Liver (tissue), 9 donors: Measurements from ENCODE around the gene FBXO24. TPM values are rescaled to one million over a fixed set of nuclear protein-coding genes. Genes with fewer than 3 reads are reported as not detected.

Experiments
- DNase-seq: peaks from one replicate; pipeline ENCODE4 v3.0.0-alpha.2; 2017; ENCODE audit warnings: low spot score
- H3K27ac ChIP-seq, 2 donors: one replicate each; pipeline ENCODE4 v1.7.0; 2013; ENCODE audit warnings: inconsistent platforms in 2 of 2, low read length in 2 of 2, control low read depth in 1 of 2, low read depth in 1 of 2, mild to moderate bottlenecking in 1 of 2
- H3K27me3 ChIP-seq, 4 donors: one replicate each; pipeline versions ENCODE4 v1.6.1 to v1.7.0; 2013; ENCODE audit warnings: low read length in 3 of 4, inconsistent platforms in 1 of 4, mild to moderate bottlenecking in 1 of 4, moderate library complexity in 1 of 4; ENCODE audit not compliant: control insufficient read depth in 4 of 4, insufficient read depth in 4 of 4
- H3K36me3 ChIP-seq, 4 donors: one replicate each; pipeline versions ENCODE4 v1.6.1 to v1.7.0; 2013; ENCODE audit warnings: low read length in 3 of 4, mild to moderate bottlenecking in 3 of 4, low read depth in 1 of 4, moderate library complexity in 1 of 4; ENCODE audit not compliant: control insufficient read depth in 4 of 4, insufficient read depth in 3 of 4
- H3K4me1 ChIP-seq, 4 donors: one replicate each; pipeline versions ENCODE4 v1.6.1 to v1.7.0; 2013; ENCODE audit warnings: low read length in 3 of 4, mild to moderate bottlenecking in 3 of 4, moderate library complexity in 1 of 4; ENCODE audit not compliant: control insufficient read depth in 4 of 4, insufficient read depth in 4 of 4
- H3K4me3 ChIP-seq, 3 donors: one replicate each; pipeline versions ENCODE4 v1.6.1 to v1.7.0; 2013; ENCODE audit warnings: low read length in 3 of 3, control low read depth in 1 of 3, low read depth in 1 of 3, mild to moderate bottlenecking in 1 of 3
- H3K9ac ChIP-seq, 2 donors: one replicate each; pipeline ENCODE4 v1.7.0; 2013; ENCODE audit warnings: low read length in 2 of 2, mild to moderate bottlenecking in 2 of 2, moderate library complexity in 2 of 2, control low read depth in 1 of 2, low read depth in 1 of 2
- H3K9me3 ChIP-seq, 4 donors: one replicate each; pipeline versions ENCODE4 v1.6.1 to v1.7.0; 2013; ENCODE audit warnings: low read length in 3 of 4; ENCODE audit not compliant: control insufficient read depth in 4 of 4
- CTCF ChIP-seq: fragments of 150-350 bp; IDR thresholded peaks from 2 replicates; pipeline ENCODE4 v1.5.1; 2017; ENCODE audit warnings: improper control_type of control experiment, low read depth, low read length; ENCODE audit not compliant: missing input control
- EGR1 ChIP-seq, 2 donors: IDR thresholded peaks; 2 replicates each; pipeline ENCODE4 v1.6.1; 2016 to 2018; ENCODE audit warnings: antibody characterized with exemption in 2 of 2, low read depth in 2 of 2
- FOXA1 ChIP-seq: IDR thresholded peaks from 2 replicates; pipeline ENCODE4 v1.6.1; 2016; ENCODE audit warnings: antibody characterized with exemption
- FOXA2 ChIP-seq: IDR thresholded peaks from 2 replicates; pipeline ENCODE4 v1.6.1; 2016; ENCODE audit warnings: antibody characterized with exemption
- GABPA ChIP-seq, 2 donors: IDR thresholded peaks in 1 of 2; conservative IDR thresholded peaks in 1 of 2; 2 replicates each; pipeline ENCODE4 v1.6.1; 2016; ENCODE audit warnings: antibody characterized with exemption in 2 of 2, mild to moderate bottlenecking in 1 of 2, moderate library complexity in 1 of 2
- HNF4A ChIP-seq, 2 donors: conservative IDR thresholded peaks; 2 replicates each; pipeline ENCODE4 v1.6.1; 2016; ENCODE audit warnings: antibody characterized with exemption in 2 of 2, mild to moderate bottlenecking in 2 of 2
- HNF4G ChIP-seq: IDR thresholded peaks from 2 replicates; pipeline ENCODE4 v1.6.1; 2016; ENCODE audit warnings: antibody characterized with exemption
- JUND ChIP-seq, 2 donors: IDR thresholded peaks; 2 replicates each; pipeline ENCODE4 v1.6.1; 2016; ENCODE audit warnings: antibody characterized with exemption in 2 of 2
- MAX ChIP-seq: IDR thresholded peaks from 2 replicates; pipeline ENCODE4 v1.6.1; 2016; ENCODE audit warnings: antibody characterized with exemption
- NR2F2 ChIP-seq: IDR thresholded peaks from 2 replicates; pipeline ENCODE4 v1.6.1; 2016; ENCODE audit warnings: antibody characterized with exemption
- RAD21 ChIP-seq, 2 donors: IDR thresholded peaks; 2 replicates each; pipeline ENCODE4 v1.6.1; 2016; ENCODE audit warnings: antibody characterized with exemption in 2 of 2, mild to moderate bottlenecking in 2 of 2
- RXRA ChIP-seq, 2 donors: IDR thresholded peaks; 2 replicates each; pipeline ENCODE4 v1.6.1; 2017 to 2018; ENCODE audit warnings: antibody characterized with exemption in 2 of 2, mild to moderate bottlenecking in 1 of 2
- SP1 ChIP-seq: IDR thresholded peaks from 2 replicates; pipeline ENCODE4 v1.6.1; 2018; ENCODE audit warnings: antibody characterized with exemption, mild to moderate bottlenecking
- TAF1 ChIP-seq: conservative IDR thresholded peaks from 2 replicates; pipeline ENCODE4 v1.6.1; 2016; ENCODE audit warnings: antibody characterized with exemption, mild to moderate bottlenecking
- YY1 ChIP-seq: IDR thresholded peaks from 2 replicates; pipeline ENCODE4 v1.6.1; 2016; ENCODE audit warnings: antibody characterized with exemption, mild to moderate bottlenecking
- ZBTB33 ChIP-seq: IDR thresholded peaks from 2 replicates; pipeline ENCODE4 v1.6.1; 2016; ENCODE audit warnings: antibody characterized with exemption
- WGBS: extraction: QIAGEN DNeasy Blood & Tissue Kit; methylation state at CpG from one replicate; pipeline ENCODE4 v1.1.7; 2013; 5-methylcytosine and 5-hydroxymethylcytosine counted together
- polyA plus RNA-seq, 2 donors: library from polyadenylated mRNA; stranded (reverse) in 1 of 2; unstranded in 1 of 2; fragments of 200-250 nt in 1 of 2; fragments of >200 nt in 1 of 2; fragmentation: Nextera tagmentation in 1 of 2; extraction: Ambion mirVana in 1 of 2; gene quantifications; one replicate each; pipeline versions ENCODE4 v1.2.1 to v1.2.3, GENCODE V29; 2013 to 2015
- total RNA-seq, 2 donors: library from RNA; depleted of rRNA; stranded (reverse); fragments of >200 nt; gene quantifications; one replicate each; pipeline ENCODE4 v1.2.3, GENCODE V29; 2014
- TF ChIP-seq, protein P1 (sequence below): IDR thresholded peaks from 2 replicates; pipeline ENCODE4 v1.6.1; 2016; ENCODE audit warnings: antibody characterized with exemption
- donor health status: healthy.
- donor health status: healthy.
- donor health status: healthy.
- donor health status: healthy.
- donor health status: healthy.

Gene FBXO24
- total and polyA plus RNA-seq, 4 donors = 0.25 to 1.3 (median 0.50) TPM

DNA sequence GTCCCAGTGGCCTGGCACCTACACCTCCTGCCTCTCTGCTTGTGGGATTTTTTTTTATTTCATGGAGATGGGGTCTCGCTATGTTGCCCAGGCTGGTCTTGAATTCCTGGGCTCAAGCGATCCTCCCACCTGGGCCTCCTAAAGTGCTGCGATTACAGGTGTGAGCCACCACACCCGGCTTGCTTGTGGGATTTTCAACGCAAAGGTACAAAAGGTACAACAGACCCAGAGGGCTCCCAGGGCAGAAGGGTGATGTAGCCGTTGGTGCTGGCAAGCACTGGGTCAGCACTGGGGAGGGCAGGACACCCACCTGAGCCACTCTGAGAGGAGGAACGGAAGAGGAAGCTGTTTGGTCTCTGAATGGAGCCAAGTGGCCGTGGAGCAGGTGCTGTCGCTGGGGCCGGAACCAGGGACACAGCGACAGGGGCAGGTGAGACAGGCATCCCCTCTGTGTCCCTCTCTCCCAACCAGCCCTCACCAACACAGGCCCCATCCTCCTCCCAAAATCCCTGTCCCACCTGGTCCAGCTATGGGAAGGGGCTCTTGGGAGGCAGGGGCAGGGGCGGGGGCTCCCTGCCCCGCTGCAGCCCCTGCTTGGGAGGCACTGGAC is 9.6 kb upstream of the FBXO24 start:
- Histone ChIP-seq H3K9me3 (no peaks in the 10 kb centered on the region), H3K4me3 (no peak overlapping the region), H3K27ac (no peak overlapping the region), H3K4me1 (peaks cover 0 to 11% (median 5%) of the 10 kb centered on the region in 4 donors), H3K36me3 (peaks cover 23 to 49% (median 28%) of the 10 kb centered on the region in 4 donors), H3K27me3 (no peaks in the 10 kb centered on the region), H3K9ac (no peak overlapping the region)
- 95% methylated on average over 13 of the region's 13 CpGs for WGBS
- TF ChIP-seq MAX (no peak), ZBTB33 (no peak), SP1 (no peak), NR2F2 (no peak), HNF4A (conservative IDR thresholded peaks at IDR 0.05) (no peak), GABPA (IDR thresholded peaks at IDR 0.05 in 1 of 2, conservative IDR thresholded peaks at IDR 0.05 in 1 of 2) (no peak), RAD21 (IDR thresholded peaks at IDR 0.05) (no peak), HNF4G (no peak)
- no peak for DNase-seq

GRCh38 chr7:100577103-100577502 is 9.0 kb upstream of the FBXO24 start:
- no peak overlapping the region for H3K27ac ChIP-seq
- 96% methylated on average over 24 of the region's 24 CpGs for WGBS
- H3K9ac ChIP-seq = no peak overlapping the region
- H3K27me3 ChIP-seq = no peaks in the 10 kb centered on the region
- no peak overlapping the region for H3K4me3 ChIP-seq
- TF ChIP-seq RXRA (IDR thresholded peaks at IDR 0.05) (no peak), JUND (IDR thresholded peaks at IDR 0.05) (no peak), CTCF (no peak), NR2F2 (no peak), TAF1 (no peak), YY1 (no peak), EGR1 (IDR thresholded peaks at IDR 0.05; ENCODE audit: low read depth in 2 of 2) (no peak), FOXA2 (no peak), SP1 (no peak), MAX (no peak), FOXA1 (no peak), GABPA (IDR thresholded peaks at IDR 0.05 in 1 of 2, conservative IDR thresholded peaks at IDR 0.05 in 1 of 2) (no peak), HNF4A (conservative IDR thresholded peaks at IDR 0.05) (no peak), RAD21 (IDR thresholded peaks at IDR 0.05) (no peak)
- TF ChIP-seq, protein P1, sequence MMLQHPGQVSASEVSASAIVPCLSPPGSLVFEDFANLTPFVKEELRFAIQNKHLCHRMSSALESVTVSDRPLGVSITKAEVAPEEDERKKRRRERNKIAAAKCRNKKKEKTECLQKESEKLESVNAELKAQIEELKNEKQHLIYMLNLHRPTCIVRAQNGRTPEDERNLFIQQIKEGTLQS = no peak
- peaks cover 0 to 7% (median 4%) of the 10 kb centered on the region in 4 donors for H3K4me1 ChIP-seq
- peaks cover 25 to 55% (median 32%) of the 10 kb centered on the region in 4 donors for H3K36me3 ChIP-seq
- H3K9me3 ChIP-seq = no peaks in the 10 kb centered on the region
- DNase-seq = no peak
